Fibroblast of villous mesenchyme (primary cell): ENCODE data around the gene DOCK2. TPM values are rescaled to one million over a fixed set of nuclear protein-coding genes. Genes with fewer than 3 reads are reported as not detected.
"Not testable (repeated sequence)": the region's sequence is repeated elsewhere in the genome, so short reads cannot be mapped to it uniquely, and the experiment has no call there.

Experiments
- DNase-seq: peaks from one replicate; pipeline ENCODE4 v3.0.0-alpha.2; 2010; ENCODE audit warnings: low read depth
- H3K4me3 ChIP-seq: 2 replicates; pipeline ENCODE4 v1.5.1; 2011; ENCODE audit warnings: low read depth, mild to moderate bottlenecking, low read length
- CTCF ChIP-seq: IDR thresholded peaks from 2 replicates; pipeline ENCODE4 v1.5.1; 2012; ENCODE audit warnings: low read depth, mild to moderate bottlenecking, low read length; ENCODE audit not compliant: insufficient read depth
- total RNA-seq: library from RNA; depleted of rRNA; stranded (reverse); fragments of >200 nt; gene quantifications from 2 replicates; pipeline ENCODE4 v1.2.3, GENCODE V29; 2012

DOCK2 gene
- total RNA-seq, 1 donor = 7.3 TPM

GRCh38 chr5:169745441-169746146 lies 108.5 kb downstream of the DOCK2 start:
- no peak overlapping the region for H3K4me3 ChIP-seq
- no peak for TF ChIP-seq CTCF

GRCh38 chr5:169746147-169746694 lies 109.1 kb downstream of the DOCK2 start:
- H3K4me3 ChIP-seq = no peak overlapping the region
- DNase-seq = no peak
- no peak for TF ChIP-seq CTCF

More at GRCh38 chr5:169745441-169746146, 108.5 kb downstream of the DOCK2 start:
- DNase-seq = peak; percentile 34

- no peak for DNase-seq
- TF ChIP-seq CTCF = no peak
- no peak overlapping the region for H3K4me3 ChIP-seq
Measured at GRCh38 chr5:169748174-169748573, 111.1 kb downstream of the DOCK2 start.

GRCh38 chr5:169749295-169749694 lies 112.2 kb downstream of the DOCK2 start:
- no peak overlapping the region for H3K4me3 ChIP-seq
- DNase-seq = no peak
- TF ChIP-seq CTCF = no peak

GRCh38 chr5:169751490-169751889 lies 114.4 kb downstream of the DOCK2 start:
- no peak for DNase-seq
- no peak overlapping the region for H3K4me3 ChIP-seq
- TF ChIP-seq CTCF = no peak

- DNase-seq, H3K4me3 ChIP-seq: not testable (repeated sequence)
Measured at GRCh38 chr5:169752566-169752965, 115.5 kb downstream of the DOCK2 start.

- TF ChIP-seq CTCF = no peak
- DNase-seq = peak; percentile 65
- H3K4me3 ChIP-seq = no peak overlapping the region
Measured at GRCh38 chr5:169753795-169754194, 116.7 kb downstream of the DOCK2 start.
